ENCODE data around the gene SHC1.

DNA sequence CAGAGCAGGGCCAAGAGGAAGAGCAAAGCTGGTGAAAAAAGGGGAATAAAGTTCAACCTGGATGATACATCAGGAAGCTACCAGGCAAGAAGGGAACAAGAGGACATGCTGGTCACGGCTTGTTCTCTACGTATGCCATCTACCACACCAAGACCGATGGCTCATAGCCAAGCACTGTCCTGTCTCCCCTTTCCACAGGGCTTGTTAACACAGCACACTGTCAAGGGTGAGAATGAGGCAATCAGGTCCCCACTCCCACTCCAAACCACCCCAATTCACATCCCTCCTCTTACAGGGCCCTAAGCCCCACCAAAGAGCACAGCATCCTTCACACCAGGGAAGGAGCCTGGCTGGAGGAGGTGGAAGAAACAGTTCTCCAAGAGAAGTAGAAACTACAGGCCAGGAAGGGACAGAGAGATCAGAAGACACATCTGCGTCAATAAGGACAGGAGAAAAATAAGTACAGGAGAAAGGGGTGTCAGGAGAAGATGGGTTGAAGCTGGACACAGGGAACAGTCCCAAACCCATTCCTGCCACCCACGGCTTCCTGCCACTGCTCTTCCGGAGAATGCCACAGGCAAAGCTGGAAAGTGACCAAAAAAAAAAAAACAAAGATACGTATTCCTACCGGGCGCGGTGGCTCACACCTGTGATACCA lies 923 bp upstream of the SHC1 start:
- TF ChIP-seq ZBTB17 (tag by site-specific recombination; IDR thresholded peaks at IDR 0.05) (no peak), PRDM6 (tag by site-specific recombination; IDR thresholded peaks at IDR 0.05) (no peak)

Data from HEK293 (cell line).